ENCODE data around the gene FIP1L1.

GRCh38 chr4:53376900-53377299 is 541 bp upstream of the FIP1L1 start:
- no peak for TF ChIP-seq CTCF (IDR thresholded peaks at IDR 0.05; ENCODE audit: low read length)
- TF ChIP-seq EZH2 (IDR thresholded peaks at IDR 0.05; ENCODE audit: borderline replicate concordance, low read length): no peak

All from OCI-LY1 (cell line).